GM13976 (cell line): ENCODE results near the gene TADA1.
"Not testable (repeated sequence)": the region's sequence is repeated elsewhere in the genome, so short reads cannot be mapped to it uniquely, and the experiment has no call there.

ENCODE experiments used
- DNase-seq: peaks from one replicate; pipeline ENCODE4 v3.0.0; 2012; ENCODE audit warnings: low spot score
- CTCF ChIP-seq: IDR thresholded peaks from 2 replicates; pipeline ENCODE4 v1.5.1; 2012; ENCODE audit warnings: borderline replicate concordance, mild to moderate bottlenecking; ENCODE audit not compliant: insufficient read depth; ENCODE audit errors: extremely low read depth, missing control alignments, control extremely low read depth
- in situ Hi-C: fragments of 300-500 bp; cut with MboI; formaldehyde crosslinking; loops from one replicate; pipeline ENCODE4 v1.12.0; 2022; ENCODE audit warnings: low sequenced_read_pairs, mixed read lengths, inconsistent platforms; ENCODE audit not compliant: unreplicated experiment

The TADA1 gene

GRCh38 chr1:166882893-166883292 is 6.8 kb upstream of the TADA1 start:
- no peak for TF ChIP-seq CTCF
- DNase-seq: no peak
- in situ Hi-C loops: no loop called here

GRCh38 chr1:166878173-166878917 is 2.3 kb upstream of the TADA1 start:
- in situ Hi-C loops: not testable (repeated sequence)

GRCh38 chr1:166876540-166876838 is 425 bp upstream of the TADA1 start:
- in situ Hi-C loops: no loop called here
- TF ChIP-seq CTCF: no peak
- no peak for DNase-seq

More at GRCh38 chr1:166878173-166878917, 2.3 kb upstream of the TADA1 start:
- not testable (repeated sequence) for DNase-seq

GRCh38 chr1:166875302-166875733 is 746 bp downstream of the TADA1 start:
- DNase-seq: no peak
- no peak for TF ChIP-seq CTCF
- in situ Hi-C loops: no loop called here

GRCh38 chr1:166874464-166874863 is 1.6 kb downstream of the TADA1 start:
- in situ Hi-C loops: no loop called here
- no peak for TF ChIP-seq CTCF

GRCh38 chr1:166870584-166870983 is 5.5 kb downstream of the TADA1 start:
- TF ChIP-seq CTCF: no peak
- in situ Hi-C loops: no loop called here
- no peak for DNase-seq

More at GRCh38 chr1:166874464-166874863, 1.6 kb downstream of the TADA1 start:
- DNase-seq: no peak

- in situ Hi-C loops: no loop called here
- DNase-seq: no peak
- no peak for TF ChIP-seq CTCF
These were observed 6.6 kb downstream of the TADA1 start for GRCh38 chr1:166869318-166870099.
